GM13977 (cell line): ENCODE results near the gene ARHGEF40.
A peak's percentile ranks its signal among the peaks of the same experiment; 100 is the strongest.

Source experiments
- DNase-seq: peaks from one replicate; pipeline ENCODE4 v3.0.0; 2012; ENCODE audit warnings: low spot score
- CTCF ChIP-seq: IDR thresholded peaks from 2 replicates; pipeline ENCODE4 v1.5.1; 2012; ENCODE audit warnings: mild to moderate bottlenecking, control low read depth; ENCODE audit not compliant: insufficient read depth; ENCODE audit errors: extremely low read depth, missing control alignments
- in situ Hi-C: fragments of 300-500 bp; cut with MboI; formaldehyde crosslinking; loops from one replicate; pipeline ENCODE4 v1.12.0; 2022; ENCODE audit warnings: low sequenced_read_pairs, low pct_unique_long_range_greater_than_20kb, mixed read lengths, inconsistent platforms; ENCODE audit not compliant: unreplicated experiment

ARHGEF40 gene

GRCh38 chr14:21075719-21076437, 5.8 kb downstream of the ARHGEF40 start:
- in situ Hi-C loops: no loop called here
- peak; percentile 21 for DNase-seq
- no peak for TF ChIP-seq CTCF

- in situ Hi-C loops: no loop called here
- peak; percentile 25 for DNase-seq
- TF ChIP-seq CTCF: no peak
Measured at GRCh38 chr14:21077672-21078071, 7.6 kb downstream of the ARHGEF40 start.

GRCh38 chr14:21078287-21078686, 8.2 kb downstream of the ARHGEF40 start:
- DNase-seq: no peak
- in situ Hi-C loops: no loop called here
- no peak for TF ChIP-seq CTCF

- in situ Hi-C loops: no loop called here
- no peak for TF ChIP-seq CTCF
- no peak for DNase-seq
Measured at GRCh38 chr14:21078726-21079125, 8.6 kb downstream of the ARHGEF40 start.

- in situ Hi-C loops: no loop called here
- DNase-seq: no peak
- TF ChIP-seq CTCF: no peak
Measured at GRCh38 chr14:21081521-21082142, 11.5 kb downstream of the ARHGEF40 start.

GRCh38 chr14:21083565-21084325, 13.6 kb downstream of the ARHGEF40 start:
- in situ Hi-C loops: no loop called here
- TF ChIP-seq CTCF: no peak
- DNase-seq: no peak
